Left renal pelvis (tissue), 4 donors: ENCODE results near the gene IGFBP7. TPM values are rescaled to one million over a fixed set of nuclear protein-coding genes. Genes with fewer than 3 reads are reported as not detected.

Experiments used
- DNase-seq, 4 donors: peaks; one replicate each; pipeline ENCODE4 v3.0.0-alpha.2; 2013; ENCODE audit warnings: low read depth in 4 of 4, low spot score in 3 of 4
- polyA plus RNA-seq, 4 donors: library from polyadenylated mRNA; unstranded; fragments of 120-200 nt; gene quantifications; one replicate each; pipeline ENCODE4 v1.2.1, GENCODE V29; 2013; ENCODE audit not compliant: insufficient read length in 4 of 4

IGFBP7 gene
- polyA plus RNA-seq, 4 donors = 107 to 755 (median 531) TPM

GRCh38 chr4:57131849-57132742 is 21.9 kb upstream of the IGFBP7 start:
- no peak for DNase-seq

GRCh38 chr4:57129477-57129876 is 19.3 kb upstream of the IGFBP7 start:
- DNase-seq = no peak

- DNase-seq = no peak
Measured at GRCh38 chr4:57127361-57127760, 17.2 kb upstream of the IGFBP7 start.

- DNase-seq = no peak
Measured at GRCh38 chr4:57125996-57126395, 15.8 kb upstream of the IGFBP7 start.

- DNase-seq = no peak
Measured at GRCh38 chr4:57124145-57124544, 14.0 kb upstream of the IGFBP7 start.

GRCh38 chr4:57122959-57123358 is 12.8 kb upstream of the IGFBP7 start:
- DNase-seq = no peak

- no peak for DNase-seq
Measured at GRCh38 chr4:57119054-57119651, 9.0 kb upstream of the IGFBP7 start.

- no peak for DNase-seq
Measured at GRCh38 chr4:57117491-57117890, 7.3 kb upstream of the IGFBP7 start.

GRCh38 chr4:57116245-57116644 is 6.1 kb upstream of the IGFBP7 start:
- DNase-seq = no peak

- no peak for DNase-seq
Measured at GRCh38 chr4:57114973-57115372, 4.8 kb upstream of the IGFBP7 start.

GRCh38 chr4:57113870-57114269 is 3.7 kb upstream of the IGFBP7 start:
- DNase-seq = no peak

GRCh38 chr4:57110640-57111511 is 691 bp upstream of the IGFBP7 start:
- peak in 1 of 4 donors; percentile 68 for DNase-seq

- no peak for DNase-seq
Measured at GRCh38 chr4:57109411-57109846, 756 bp downstream of the IGFBP7 start.

GRCh38 chr4:57106181-57106580 is 4.0 kb downstream of the IGFBP7 start:
- no peak for DNase-seq

GRCh38 chr4:57104706-57105560 is 5.3 kb downstream of the IGFBP7 start:
- DNase-seq = no peak

- no peak for DNase-seq
Measured at GRCh38 chr4:57103051-57103450, 7.1 kb downstream of the IGFBP7 start.

GRCh38 chr4:57102050-57102624 is 8.0 kb downstream of the IGFBP7 start:
- peak in 3 of 4 donors; percentile 67 to 79 (median 75) for DNase-seq

- DNase-seq = no peak
Measured at GRCh38 chr4:57100979-57101651, 9.1 kb downstream of the IGFBP7 start.

GRCh38 chr4:57099363-57099762 is 10.8 kb downstream of the IGFBP7 start:
- DNase-seq = no peak
